Measurements from ENCODE around the gene HPS5. TPM values are rescaled to one million over a fixed set of nuclear protein-coding genes. Genes with fewer than 3 reads are reported as not detected.
"Not testable (repeated sequence)": the region's sequence is repeated elsewhere in the genome, so short reads cannot be mapped to it uniquely, and the experiment has no call there.

Gene HPS5
- total and polyA plus RNA-seq, 2 donors (not counting 3 experiments of a cell fraction or from before 2014, with no cell fraction given): 4.7 to 14.1 TPM

GRCh38 chr11:18248561-18248960 lies 73.4 kb downstream of the HPS5 start, which contains the start of gene SAA2:
SAA2 (minus strand) TSS chr11:18248668; CDS start chr11:18248011, 657 bp downstream.
- no TSS peak for BruUV-seq (replicated peaks)
- dilution Hi-C loops (cut with MboI; ENCODE audit: extremely low pct_ligation_motif_present, low sequenced_read_pairs) (no loop called here), intact Hi-C loops (cut with micrococcal nuclease) (loop anchor here (10.0 kb wide), 1 partner anchor 276 kb away; the partner anchor contains the start of gene TSG101)
- ChIA-PET POLR2A (no interaction called here), CTCF (no interaction called here)
- no peaks in the 10 kb centered on the region for H4K20me1 ChIP-seq (replicated peaks; ENCODE audit: control insufficient read depth, extremely low read depth, insufficient read depth, low read length)
- H3K9ac ChIP-seq (replicated peaks; ENCODE audit: extremely low read depth, insufficient read depth, low read length): no peak within 1 kb of the TSS
- no peak within 1 kb of the TSS for H3K4me3 ChIP-seq (replicated peaks in 1 of 3; ENCODE audit: insufficient read depth in 1 of 3, low read depth in 1 of 3, low read length in 3 of 3)
- no peaks in the 10 kb centered on the region for H3K9me1 ChIP-seq (replicated peaks; ENCODE audit: control insufficient read depth, extremely low read depth, insufficient read depth, low read length)
- H3K27me3 ChIP-seq (ENCODE audit: control insufficient read depth in 2 of 2, insufficient read depth in 2 of 2, low read length in 2 of 2): peaks cover 0 to 2% of the 10 kb centered on the region in 2 experiments
- no peaks in the 10 kb centered on the region for H3K79me2 ChIP-seq (ENCODE audit: control insufficient read depth, insufficient read depth, low read length)
- H3K36me3 ChIP-seq (ENCODE audit: control insufficient read depth in 2 of 2, extremely low read depth in 1 of 2, insufficient read depth in 2 of 2, low read length in 2 of 2): no peaks in the 10 kb centered on the region
- no peaks in the 10 kb centered on the region for H3K9me3 ChIP-seq (replicated peaks; ENCODE audit: control insufficient read depth, insufficient read depth, low read length)
- no peak for TF ChIP-seq CTCF (IDR thresholded peaks at IDR 0.05; ENCODE audit: extremely low read depth in 1 of 2, insufficient read depth in 1 of 2, low read depth in 1 of 2, low read length in 2 of 2)
- TF ChIP-seq POLR2AphosphoS5 (IDR thresholded peaks at IDR 0.05; ENCODE audit: insufficient read depth, low read depth, low read length): no peak
- no peak for TF ChIP-seq MYC (IDR thresholded peaks at IDR 0.05; ENCODE audit: low read depth, low read length)
- no peak for TF ChIP-seq FOS (IDR thresholded peaks at IDR 0.05; ENCODE audit: borderline replicate concordance, insufficient read depth, low read length)
- no peak for TF ChIP-seq EZH2 (IDR thresholded peaks at IDR 0.05; ENCODE audit: borderline replicate concordance, low read depth, low read length, severe bottlenecking)
- no peak for TF ChIP-seq JUN (IDR thresholded peaks at IDR 0.05; ENCODE audit: borderline replicate concordance, insufficient read depth, insufficient read length, low read depth)
- TF ChIP-seq MAX (IDR thresholded peaks at IDR 0.05; ENCODE audit: insufficient read depth, insufficient read length): no peak
- TF ChIP-seq POLR2A (IDR thresholded peaks at IDR 0.05; ENCODE audit: low read depth, low read length): no peak
- no peak for TF ChIP-seq GATA2 (IDR thresholded peaks at IDR 0.05; ENCODE audit: insufficient read depth, insufficient read length, low read depth, low read length)
- no peak for DNase-seq (ENCODE audit: low read depth, low spot score)
- no peak within 1 kb of the TSS for H3K27ac ChIP-seq (ENCODE audit: insufficient read depth, low read depth, low read length)
- H3K4me1 ChIP-seq (ENCODE audit: control insufficient read depth, extremely low read depth, insufficient read depth, low read length): no peaks in the 10 kb centered on the region
- H3K4me2 ChIP-seq (ENCODE audit: insufficient read depth, low read length): no peak within 1 kb of the TSS
- H2AFZ ChIP-seq (ENCODE audit: low read depth, low read length): no peak within 1 kb of the TSS
- no peak for FAIRE-seq

GRCh38 chr11:18247191-18247581 lies 74.8 kb downstream of the HPS5 start:
- H3K36me3 ChIP-seq (ENCODE audit: control insufficient read depth in 2 of 2, extremely low read depth in 1 of 2, insufficient read depth in 2 of 2, low read length in 2 of 2); H3K9me1 ChIP-seq (replicated peaks; ENCODE audit: control insufficient read depth, extremely low read depth, insufficient read depth, low read length); H3K9ac ChIP-seq (replicated peaks; ENCODE audit: extremely low read depth, insufficient read depth, low read length); CTCF ChIA-PET; H3K27ac ChIP-seq (ENCODE audit: insufficient read depth, low read depth, low read length); BruUV-seq (replicated peaks); H3K79me2 ChIP-seq (ENCODE audit: control insufficient read depth, insufficient read depth, low read length); FAIRE-seq; H3K27me3 ChIP-seq (ENCODE audit: control insufficient read depth in 2 of 2, insufficient read depth in 2 of 2, low read length in 2 of 2); H4K20me1 ChIP-seq (replicated peaks; ENCODE audit: control insufficient read depth, extremely low read depth, insufficient read depth, low read length); POLR2A ChIA-PET; H3K4me3 ChIP-seq (replicated peaks in 1 of 3; ENCODE audit: insufficient read depth in 1 of 3, low read depth in 1 of 3, low read length in 3 of 3); H3K4me2 ChIP-seq (ENCODE audit: insufficient read depth, low read length); H2AFZ ChIP-seq (ENCODE audit: low read depth, low read length); DNase-seq (ENCODE audit: low read depth, low spot score); H3K4me1 ChIP-seq (ENCODE audit: control insufficient read depth, extremely low read depth, insufficient read depth, low read length); dilution Hi-C loops (cut with MboI; ENCODE audit: extremely low pct_ligation_motif_present, low sequenced_read_pairs); H3K9me3 ChIP-seq (replicated peaks; ENCODE audit: control insufficient read depth, insufficient read depth, low read length): not testable (repeated sequence)
- intact Hi-C loops (cut with micrococcal nuclease): loop anchor here (10.0 kb wide), 1 partner anchor 278 kb away; the partner anchor contains the start of gene TSG101

All from endothelial cell of umbilical vein (primary cell).